Caco-2 (cell line): ENCODE results near the gene EVA1A. TPM values are rescaled to one million over a fixed set of nuclear protein-coding genes. Genes with fewer than 3 reads are reported as not detected.

Experiments
- BruUV-seq: library from RNA; stranded (reverse); fragments of 400-500 nt; replicated peaks from 2 replicates; lab custom pipeline; 2021; lab: Mats Ljungman, UMichigan
- CTCF ChIA-PET: fragments of 300-600 bp; sonication (Branson Sonifier 250); formaldehyde crosslinking; loops from one replicate; lab custom pipeline; 2022; ENCODE audit warnings: antibody characterized with exemption; lab: Charles Lee
- POLR2A ChIA-PET: fragments of 300-600 bp; sonication (Branson Sonifier 250); formaldehyde crosslinking; loops from one replicate; lab custom pipeline; 2022; ENCODE audit warnings: antibody characterized with exemption; lab: Charles Lee
- DNase-seq, 2 experiments: peaks; one replicate each; pipeline versions ENCODE4 v3.0.0 to v3.0.0-alpha.2; 2020 to 2022
- H3K27me3 ChIP-seq: replicated peaks from 2 replicates; pipeline ENCODE4 v1.6.0; 2011; ENCODE audit warnings: low read length; ENCODE audit not compliant: control insufficient read depth, insufficient read depth
- H3K36me3 ChIP-seq: 2 replicates; pipeline ENCODE4 v1.5.1; 2011; ENCODE audit warnings: low read length; ENCODE audit not compliant: control insufficient read depth, insufficient read depth
- H3K4me1 ChIP-seq: fragments of 250-450 bp; sonication (Bioruptor Pico); 2 replicates; pipeline ENCODE4 v1.5.1; 2020; ENCODE audit warnings: mild to moderate bottlenecking
- H3K4me3 ChIP-seq: 2 replicates; pipeline ENCODE4 v1.5.1; 2011; ENCODE audit warnings: low read depth, mild to moderate bottlenecking, control low read depth, low read length
- H3K9me3 ChIP-seq: fragments of 250-450 bp; sonication (Bioruptor Pico); 2 replicates; pipeline ENCODE4 v1.5.1; 2020; ENCODE audit warnings: mild to moderate bottlenecking, moderate library complexity
- H3K27ac Mint-ChIP-seq: one replicate; pipeline ENCODE4 v1.8.0; 2022; ENCODE audit warnings: mixed read lengths; ENCODE audit not compliant: unreplicated experiment
- H3K27me3 Mint-ChIP-seq: one replicate; pipeline ENCODE4 v1.8.0; 2022; ENCODE audit warnings: mixed read lengths; ENCODE audit not compliant: insufficient read depth, unreplicated experiment
- H3K36me3 Mint-ChIP-seq: one replicate; pipeline ENCODE4 v1.8.0; 2022; ENCODE audit warnings: mild to moderate bottlenecking, mixed read lengths; ENCODE audit not compliant: insufficient read depth, unreplicated experiment
- H3K4me1 Mint-ChIP-seq: one replicate; pipeline ENCODE4 v1.8.0; 2022; ENCODE audit warnings: low read depth, mixed read lengths; ENCODE audit not compliant: unreplicated experiment
- H3K4me3 Mint-ChIP-seq: one replicate; pipeline ENCODE4 v1.8.0; 2022; ENCODE audit warnings: mild to moderate bottlenecking, moderate library complexity, mixed read lengths; ENCODE audit not compliant: unreplicated experiment
- H3K9me3 Mint-ChIP-seq: one replicate; pipeline ENCODE4 v1.8.0; 2022; ENCODE audit warnings: mixed read lengths; ENCODE audit not compliant: unreplicated experiment
- intact Hi-C: fragments of 100-400 bp; cut with micrococcal nuclease; formaldehyde crosslinking; loops from one replicate; pipeline ENCODE4 v1.10.0; 2022; ENCODE audit not compliant: unreplicated experiment
- total RNA-seq: library from RNA; stranded (reverse); gene quantifications from 2 replicates; pipeline ENCODE4 v1.2.3, GENCODE V29; 2022
- TF ChIP-seq, protein P1 (sequence below), 2 experiments: fragments of 200-600 bp in 1 of 2; IDR thresholded peaks; 1 replicate in 1 of 2; 2 replicates in 1 of 2; pipeline versions ENCODE4 v1.5.1 to v1.8.0; 2011 to 2022; ENCODE audit warnings: antibody characterized with exemption in 1 of 2, control low read depth in 1 of 2, inconsistent platforms in 1 of 2, low read depth in 1 of 2, low read length in 1 of 2, mild to moderate bottlenecking in 1 of 2, moderate library complexity in 1 of 2; ENCODE audit not compliant: insufficient read depth in 1 of 2, severe bottlenecking in 1 of 2, unreplicated experiment in 1 of 2

The EVA1A gene
- total RNA-seq, 1 experiment from 2014 or later: 0.25 TPM

- Mint-ChIP-seq H3K27ac (no peak overlapping the region), H3K4me1 (no peaks in the 10 kb centered on the region), H3K27me3 (peaks cover 19% of the 10 kb centered on the region), H3K4me3 (no peak overlapping the region), H3K9me3 (no peaks in the 10 kb centered on the region), H3K36me3 (no peaks in the 10 kb centered on the region)
- Histone ChIP-seq H3K27me3 (no peaks in the 10 kb centered on the region), H3K9me3 (no peaks in the 10 kb centered on the region), H3K4me1 (no peaks in the 10 kb centered on the region), H3K36me3 (no peaks in the 10 kb centered on the region), H3K4me3 (no peak overlapping the region)
- CTCF ChIA-PET: no interaction called here
- no TSS peak for BruUV-seq
- POLR2A ChIA-PET: no interaction called here
- intact Hi-C loops: loop anchor here (5.0 kb wide), 1 partner anchor 122 kb away; no protein-coding TSS in a partner anchor
- TF ChIP-seq, protein P1, sequence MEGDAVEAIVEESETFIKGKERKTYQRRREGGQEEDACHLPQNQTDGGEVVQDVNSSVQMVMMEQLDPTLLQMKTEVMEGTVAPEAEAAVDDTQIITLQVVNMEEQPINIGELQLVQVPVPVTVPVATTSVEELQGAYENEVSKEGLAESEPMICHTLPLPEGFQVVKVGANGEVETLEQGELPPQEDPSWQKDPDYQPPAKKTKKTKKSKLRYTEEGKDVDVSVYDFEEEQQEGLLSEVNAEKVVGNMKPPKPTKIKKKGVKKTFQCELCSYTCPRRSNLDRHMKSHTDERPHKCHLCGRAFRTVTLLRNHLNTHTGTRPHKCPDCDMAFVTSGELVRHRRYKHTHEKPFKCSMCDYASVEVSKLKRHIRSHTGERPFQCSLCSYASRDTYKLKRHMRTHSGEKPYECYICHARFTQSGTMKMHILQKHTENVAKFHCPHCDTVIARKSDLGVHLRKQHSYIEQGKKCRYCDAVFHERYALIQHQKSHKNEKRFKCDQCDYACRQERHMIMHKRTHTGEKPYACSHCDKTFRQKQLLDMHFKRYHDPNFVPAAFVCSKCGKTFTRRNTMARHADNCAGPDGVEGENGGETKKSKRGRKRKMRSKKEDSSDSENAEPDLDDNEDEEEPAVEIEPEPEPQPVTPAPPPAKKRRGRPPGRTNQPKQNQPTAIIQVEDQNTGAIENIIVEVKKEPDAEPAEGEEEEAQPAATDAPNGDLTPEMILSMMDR (IDR thresholded peaks at IDR 0.05; ENCODE audit: insufficient read depth in 1 of 2, low read depth in 1 of 2, low read length in 1 of 2, severe bottlenecking in 1 of 2, unreplicated experiment in 1 of 2): no peak
- no peak for DNase-seq
Observed at GRCh38 chr2:75484840-75485239, 75.9 kb downstream of the EVA1A start.

- intact Hi-C loops: loop anchor here (5.0 kb wide), 1 partner anchor 123 kb away; no protein-coding TSS in a partner anchor
- no peak overlapping the region for H3K27ac Mint-ChIP-seq
- CTCF ChIA-PET: no interaction called here
Observed at GRCh38 chr2:75483878-75484277, 76.9 kb downstream of the EVA1A start.

DNA sequence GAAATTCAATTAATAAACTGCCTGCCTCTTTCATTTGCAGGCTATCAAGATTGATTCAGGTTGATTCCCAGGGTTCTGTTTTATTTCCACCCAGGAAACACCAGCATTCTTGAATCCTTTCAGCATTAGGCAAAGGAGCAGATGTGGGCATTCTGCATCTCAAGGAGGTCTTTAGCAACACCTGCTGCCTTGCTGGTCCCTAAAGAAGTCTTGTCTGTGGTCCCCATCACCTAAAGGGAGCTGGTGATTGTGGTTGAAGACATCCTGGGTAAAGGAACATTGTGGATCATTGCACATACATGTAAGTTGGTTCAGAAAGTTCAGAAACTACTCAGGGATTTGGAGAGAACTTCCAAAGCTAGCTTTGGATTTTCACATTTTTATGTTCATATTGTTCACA is 78.3 kb downstream of the EVA1A start:
- Mint-ChIP-seq H3K4me1 (no peaks in the 10 kb centered on the region), H3K27me3 (peaks cover 16% of the 10 kb centered on the region), H3K4me3 (no peak overlapping the region), H3K27ac (no peak overlapping the region), H3K9me3 (no peaks in the 10 kb centered on the region), H3K36me3 (no peaks in the 10 kb centered on the region)
- intact Hi-C loops: loop anchor here (5.0 kb wide), 1 partner anchor 125 kb away; no protein-coding TSS in a partner anchor
- no peaks in the 10 kb centered on the region for H3K4me1 ChIP-seq
- TF ChIP-seq, protein P1 (IDR thresholded peaks at IDR 0.05; ENCODE audit: insufficient read depth in 1 of 2, low read depth in 1 of 2, low read length in 1 of 2, severe bottlenecking in 1 of 2, unreplicated experiment in 1 of 2): no peak
- BruUV-seq: no TSS peak
- H3K9me3 ChIP-seq: no peaks in the 10 kb centered on the region
- ChIA-PET POLR2A (no interaction called here), CTCF (no interaction called here)
- no peaks in the 10 kb centered on the region for H3K36me3 ChIP-seq
- no peak for DNase-seq
- H3K27me3 ChIP-seq: no peaks in the 10 kb centered on the region
- no peak overlapping the region for H3K4me3 ChIP-seq

More at GRCh38 chr2:75483878-75484277, 76.9 kb downstream of the EVA1A start:
- Mint-ChIP-seq H3K4me3 (no peak overlapping the region), H3K4me1 (no peaks in the 10 kb centered on the region), H3K27me3 (peaks cover 14% of the 10 kb centered on the region), H3K9me3 (no peaks in the 10 kb centered on the region), H3K36me3 (no peaks in the 10 kb centered on the region)
- BruUV-seq: no TSS peak
- Histone ChIP-seq H3K4me3 (no peak overlapping the region), H3K9me3 (no peaks in the 10 kb centered on the region), H3K4me1 (no peaks in the 10 kb centered on the region), H3K36me3 (no peaks in the 10 kb centered on the region), H3K27me3 (no peaks in the 10 kb centered on the region)
- DNase-seq: no peak
- POLR2A ChIA-PET: no interaction called here
- TF ChIP-seq, protein P1 (IDR thresholded peaks at IDR 0.05; ENCODE audit: insufficient read depth in 1 of 2, low read depth in 1 of 2, low read length in 1 of 2, severe bottlenecking in 1 of 2, unreplicated experiment in 1 of 2): no peak
